HL-60 (cell line): Measurements from ENCODE around the gene PCDHGB6.
"Not testable (repeated sequence)": the region's sequence is repeated elsewhere in the genome, so short reads cannot be mapped to it uniquely, and the experiment has no call there.

Experiments
- DNase-seq, 2 experiments: peaks; one replicate each; pipeline ENCODE4 v3.0.0-alpha.2; 2010 to 2020; ENCODE audit warnings: low read depth in 1 of 2, low spot score in 1 of 2
- H3K27ac ChIP-seq: fragments of 250-450 bp; sonication (Bioruptor Pico); replicated peaks from 2 replicates; pipeline ENCODE4 v1.5.1; 2020; ENCODE audit warnings: mild to moderate bottlenecking, moderate library complexity
- H3K27me3 ChIP-seq: fragments of 250-450 bp; sonication (Bioruptor Pico); 2 replicates; pipeline ENCODE4 v1.5.1; 2021; ENCODE audit warnings: mild to moderate bottlenecking, moderate library complexity; ENCODE audit not compliant: insufficient read depth, poor library complexity, severe bottlenecking
- H3K4me3 ChIP-seq: replicated peaks from 2 replicates; pipeline ENCODE4 v1.5.1; 2011; ENCODE audit warnings: mild to moderate bottlenecking, control low read depth, low read length; ENCODE audit not compliant: insufficient read depth
- GABPA ChIP-seq: IDR thresholded peaks from 2 replicates; pipeline ENCODE4 v1.6.1; 2012; ENCODE audit warnings: low read depth
- POLR2AphosphoS5 ChIP-seq: IDR thresholded peaks from 2 replicates; pipeline ENCODE4 v1.6.1; 2012; ENCODE audit warnings: low read depth
- SPI1 ChIP-seq: IDR thresholded peaks from 2 replicates; pipeline ENCODE4 v1.6.1; 2012; ENCODE audit warnings: low read depth, mild to moderate bottlenecking, borderline replicate concordance
- long read RNA-seq: library from polyadenylated mRNA; unstranded; transcript quantifications from one replicate; pipeline ENCODE4 v2.0.0, GENCODE V29; 2020
- TF ChIP-seq, protein P1 (sequence below): IDR thresholded peaks from one replicate; pipeline ENCODE4 v1.5.1; 2011; ENCODE audit warnings: low read length, control low read depth, inconsistent platforms; ENCODE audit not compliant: insufficient read depth
- TF ChIP-seq, protein P2 (sequence below): IDR thresholded peaks from 2 replicates; pipeline ENCODE4 v1.6.1; 2012; ENCODE audit warnings: low read depth; ENCODE audit not compliant: insufficient replicate concordance

Gene PCDHGB6
- long read RNA-seq, result 0 reads

DNA sequence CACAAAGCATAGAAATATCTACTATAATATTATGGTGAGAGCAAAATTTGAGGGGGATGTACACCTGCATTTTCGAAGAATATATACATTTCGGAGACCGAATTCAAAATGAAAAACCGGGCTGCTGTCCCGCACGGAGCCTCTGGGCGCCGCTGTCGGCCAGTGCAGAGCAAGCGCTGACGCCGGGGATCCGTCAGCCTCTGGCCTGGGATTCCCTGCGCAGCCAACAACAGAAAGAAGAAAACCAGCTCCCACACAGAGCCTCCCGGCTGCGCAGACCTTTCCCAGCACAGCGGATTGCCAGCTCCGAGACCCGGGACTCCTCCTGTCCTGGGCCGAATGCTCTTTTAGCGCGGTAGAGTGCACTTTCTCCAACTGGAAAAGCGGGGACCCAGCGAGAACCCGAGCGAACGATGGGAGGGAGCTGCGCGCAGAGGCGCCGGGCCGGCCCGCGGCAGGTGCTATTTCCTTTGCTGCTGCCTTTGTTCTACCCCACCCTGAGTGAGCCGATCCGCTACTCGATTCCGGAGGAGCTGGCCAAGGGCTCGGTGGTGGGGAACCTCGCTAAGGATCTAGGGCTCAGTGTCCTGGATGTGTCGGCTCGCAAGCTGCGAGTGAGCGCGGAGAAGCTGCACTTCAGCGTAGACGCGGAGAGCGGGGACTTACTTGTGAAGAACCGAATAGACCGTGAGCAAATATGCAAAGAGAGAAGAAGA is at the start of gene PCDHGB6:
Gene PCDHGB6, plus strand, starts transcription at position 232 of the 716 bp plus-strand sequence. Its CDS starts 182 bp downstream, at position 414.
- H3K27ac ChIP-seq, H3K27me3 ChIP-seq, H3K4me3 ChIP-seq, DNase-seq: not testable (repeated sequence)

DNA sequence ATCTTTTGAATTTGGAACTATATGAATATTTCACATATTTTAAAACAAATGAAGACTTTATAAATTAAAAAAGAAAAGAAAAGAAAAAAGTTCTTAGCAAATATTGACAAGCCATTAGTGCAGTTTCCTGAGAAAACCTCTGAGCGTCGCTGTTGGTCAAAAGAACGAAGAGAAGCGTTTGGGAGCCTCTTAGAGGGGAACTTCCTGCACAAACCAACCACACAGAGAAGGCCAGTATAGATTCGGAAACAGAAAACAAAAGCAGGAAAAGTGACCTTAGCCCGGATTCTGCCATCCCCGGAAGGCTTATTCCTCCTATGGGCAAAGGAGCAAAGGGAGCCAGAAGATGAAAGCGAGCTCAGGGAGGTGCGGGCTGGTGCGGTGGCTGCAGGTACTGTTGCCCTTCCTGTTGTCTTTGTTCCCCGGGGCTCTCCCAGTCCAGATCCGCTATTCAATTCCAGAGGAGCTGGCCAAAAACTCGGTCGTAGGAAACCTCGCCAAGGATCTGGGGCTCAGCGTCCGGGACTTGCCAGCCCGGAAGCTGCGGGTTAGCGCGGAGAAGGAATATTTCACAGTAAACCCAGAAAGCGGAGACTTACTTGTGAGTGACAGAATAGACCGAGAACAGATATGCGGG is 47.9 kb upstream of the PCDHGB6 start, which contains the start of gene PCDHGB2:
Gene PCDHGB2, plus strand, starts transcription at position 205 of the 637 bp plus-strand sequence. Its CDS starts 142 bp downstream, at position 347.
- no peak within 1 kb of the TSS for H3K27ac ChIP-seq
- H3K4me3 ChIP-seq, result no peak within 1 kb of the TSS

DNA sequence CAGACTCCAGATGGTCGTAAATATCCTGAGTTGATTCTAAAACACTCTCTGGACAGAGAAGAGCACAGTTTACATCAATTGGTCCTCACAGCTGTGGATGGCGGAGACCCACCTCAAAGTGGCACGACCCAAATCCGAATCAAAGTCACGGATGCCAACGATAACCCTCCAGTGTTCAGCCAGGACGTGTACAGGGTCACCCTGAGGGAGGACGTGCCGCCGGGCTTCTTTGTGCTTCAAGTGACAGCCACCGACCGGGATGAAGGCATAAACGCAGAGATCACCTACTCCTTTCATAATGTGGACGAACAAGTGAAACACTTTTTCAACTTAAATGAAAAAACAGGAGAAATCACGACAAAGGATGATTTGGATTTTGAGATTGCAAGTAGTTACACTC is 47.1 kb upstream of the PCDHGB6 start:
- H3K4me3 ChIP-seq, result no peak overlapping the region
- no peak for DNase-seq
- TF ChIP-seq SPI1, result no peak
- TF ChIP-seq, protein P1, sequence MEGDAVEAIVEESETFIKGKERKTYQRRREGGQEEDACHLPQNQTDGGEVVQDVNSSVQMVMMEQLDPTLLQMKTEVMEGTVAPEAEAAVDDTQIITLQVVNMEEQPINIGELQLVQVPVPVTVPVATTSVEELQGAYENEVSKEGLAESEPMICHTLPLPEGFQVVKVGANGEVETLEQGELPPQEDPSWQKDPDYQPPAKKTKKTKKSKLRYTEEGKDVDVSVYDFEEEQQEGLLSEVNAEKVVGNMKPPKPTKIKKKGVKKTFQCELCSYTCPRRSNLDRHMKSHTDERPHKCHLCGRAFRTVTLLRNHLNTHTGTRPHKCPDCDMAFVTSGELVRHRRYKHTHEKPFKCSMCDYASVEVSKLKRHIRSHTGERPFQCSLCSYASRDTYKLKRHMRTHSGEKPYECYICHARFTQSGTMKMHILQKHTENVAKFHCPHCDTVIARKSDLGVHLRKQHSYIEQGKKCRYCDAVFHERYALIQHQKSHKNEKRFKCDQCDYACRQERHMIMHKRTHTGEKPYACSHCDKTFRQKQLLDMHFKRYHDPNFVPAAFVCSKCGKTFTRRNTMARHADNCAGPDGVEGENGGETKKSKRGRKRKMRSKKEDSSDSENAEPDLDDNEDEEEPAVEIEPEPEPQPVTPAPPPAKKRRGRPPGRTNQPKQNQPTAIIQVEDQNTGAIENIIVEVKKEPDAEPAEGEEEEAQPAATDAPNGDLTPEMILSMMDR, result no peak
- TF ChIP-seq, protein P2, sequence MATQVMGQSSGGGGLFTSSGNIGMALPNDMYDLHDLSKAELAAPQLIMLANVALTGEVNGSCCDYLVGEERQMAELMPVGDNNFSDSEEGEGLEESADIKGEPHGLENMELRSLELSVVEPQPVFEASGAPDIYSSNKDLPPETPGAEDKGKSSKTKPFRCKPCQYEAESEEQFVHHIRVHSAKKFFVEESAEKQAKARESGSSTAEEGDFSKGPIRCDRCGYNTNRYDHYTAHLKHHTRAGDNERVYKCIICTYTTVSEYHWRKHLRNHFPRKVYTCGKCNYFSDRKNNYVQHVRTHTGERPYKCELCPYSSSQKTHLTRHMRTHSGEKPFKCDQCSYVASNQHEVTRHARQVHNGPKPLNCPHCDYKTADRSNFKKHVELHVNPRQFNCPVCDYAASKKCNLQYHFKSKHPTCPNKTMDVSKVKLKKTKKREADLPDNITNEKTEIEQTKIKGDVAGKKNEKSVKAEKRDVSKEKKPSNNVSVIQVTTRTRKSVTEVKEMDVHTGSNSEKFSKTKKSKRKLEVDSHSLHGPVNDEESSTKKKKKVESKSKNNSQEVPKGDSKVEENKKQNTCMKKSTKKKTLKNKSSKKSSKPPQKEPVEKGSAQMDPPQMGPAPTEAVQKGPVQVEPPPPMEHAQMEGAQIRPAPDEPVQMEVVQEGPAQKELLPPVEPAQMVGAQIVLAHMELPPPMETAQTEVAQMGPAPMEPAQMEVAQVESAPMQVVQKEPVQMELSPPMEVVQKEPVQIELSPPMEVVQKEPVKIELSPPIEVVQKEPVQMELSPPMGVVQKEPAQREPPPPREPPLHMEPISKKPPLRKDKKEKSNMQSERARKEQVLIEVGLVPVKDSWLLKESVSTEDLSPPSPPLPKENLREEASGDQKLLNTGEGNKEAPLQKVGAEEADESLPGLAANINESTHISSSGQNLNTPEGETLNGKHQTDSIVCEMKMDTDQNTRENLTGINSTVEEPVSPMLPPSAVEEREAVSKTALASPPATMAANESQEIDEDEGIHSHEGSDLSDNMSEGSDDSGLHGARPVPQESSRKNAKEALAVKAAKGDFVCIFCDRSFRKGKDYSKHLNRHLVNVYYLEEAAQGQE, result no peak
- TF ChIP-seq POLR2AphosphoS5, result no peak
- no peak for TF ChIP-seq GABPA
- H3K27me3 ChIP-seq, result no peaks in the 10 kb centered on the region
- no peak overlapping the region for H3K27ac ChIP-seq

More for the DNA sequence above, 47.9 kb upstream of the PCDHGB6 start, which contains the start of gene PCDHGB2:
- no peak for TF ChIP-seq SPI1
- TF ChIP-seq, protein P1, result no peak
- no peak for TF ChIP-seq POLR2AphosphoS5
- no peak for TF ChIP-seq GABPA
- TF ChIP-seq, protein P2, result no peak
- DNase-seq, result no peak
- no peaks in the 10 kb centered on the region for H3K27me3 ChIP-seq

DNA sequence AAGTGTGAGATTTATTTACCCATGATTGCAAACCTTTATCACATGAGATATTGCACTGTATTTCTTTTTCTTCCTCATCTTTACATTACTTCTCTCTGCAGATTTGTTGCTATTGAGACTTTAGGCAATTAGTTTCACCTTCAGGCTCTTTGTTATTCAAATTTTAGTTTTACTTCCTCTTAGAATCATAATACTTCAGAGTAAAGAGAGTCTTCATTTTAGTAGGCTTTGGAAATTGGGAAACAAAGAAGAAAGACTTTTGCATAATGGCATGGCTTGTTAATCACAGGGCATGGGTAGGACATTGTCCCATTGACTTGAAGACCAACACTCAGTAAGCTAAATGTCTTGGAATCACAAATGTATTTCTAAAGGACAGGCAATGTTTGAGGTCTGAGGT is 45.1 kb upstream of the PCDHGB6 start:
- TF ChIP-seq POLR2AphosphoS5 (no peak), GABPA (no peak), SPI1 (no peak)
- TF ChIP-seq, protein P2, result no peak
- TF ChIP-seq, protein P1, result no peak
- no peak overlapping the region for H3K4me3 ChIP-seq
- no peak for DNase-seq
- H3K27me3 ChIP-seq, result no peaks in the 10 kb centered on the region
- H3K27ac ChIP-seq, result no peak overlapping the region
